ENCODE data around the gene RXFP4. TPM values are rescaled to one million over a fixed set of nuclear protein-coding genes. Genes with fewer than 3 reads are reported as not detected.

RXFP4 gene
- total and polyA plus RNA-seq, 9 of the 15 experiments (the other 6 are each of a cell fraction or from before 2014, with no cell fraction given) = 0.64 TPM; not detected in 8

GRCh38 chr1:155970531-155971167 lies 29.2 kb downstream of the RXFP4 start (continued):
- TF ChIP-seq NR2C2 (CRISPR knock-in tag; IDR thresholded peaks at IDR 0.05) = no peak
- TF ChIP-seq NR2C2 (tag; IDR thresholded peaks at IDR 0.05) = 0 out of 2 replicates have a peak, but pooled peaks have one; percentile 19
- TF ChIP-seq EWSR1 (IDR thresholded peaks at IDR 0.05; ENCODE audit: borderline replicate concordance, low read depth, partially characterized antibody) = no peak
- TF ChIP-seq VEZF1 (CRISPR knock-in tag; IDR thresholded peaks at IDR 0.05) = peak; percentile 51; the same call in 1 of the 2 replicates
- TF ChIP-seq BACH1 (tag; IDR thresholded peaks at IDR 0.05) = no peak
- no peak for TF ChIP-seq TAL1 (IDR thresholded peaks at IDR 0.05)
- TF ChIP-seq NCOA6 (IDR thresholded peaks at IDR 0.05) = no peak
- peak; percentile 23 for TF ChIP-seq CHD1 (IDR thresholded peaks at IDR 0.05; ENCODE audit: low read length)
- no peak for TF ChIP-seq SREBF1 (IDR thresholded peaks at IDR 0.05; ENCODE audit: borderline replicate concordance, low read depth, low read length)
- peak; percentile 77; the same call in 1 of the 2 replicates for TF ChIP-seq NKRF (IDR thresholded peaks at IDR 0.05; ENCODE audit: borderline replicate concordance)
- TF ChIP-seq TARDBP (IDR thresholded peaks at IDR 0.05) = no peak
- no peak for TF ChIP-seq CREB3L1 (IDR thresholded peaks at IDR 0.05; ENCODE audit: borderline replicate concordance, low read depth)
- no peak for TF ChIP-seq SNRNP70 (optimal IDR thresholded peaks at IDR 0.05; ENCODE audit: low read depth, low read length)
- TF ChIP-seq GATAD2B (IDR thresholded peaks at IDR 0.05; ENCODE audit: borderline replicate concordance) = no peak
- 0 out of 2 replicates have a peak, but pooled peaks have one; percentile 41 for TF ChIP-seq NCOA1 (IDR thresholded peaks at IDR 0.05; ENCODE audit: low read depth)
- TF ChIP-seq ZBTB2 (IDR thresholded peaks at IDR 0.05) = no peak
- no peak for TF ChIP-seq FIP1L1 (IDR thresholded peaks at IDR 0.05; ENCODE audit: low read depth, low read length, poor library complexity, severe bottlenecking)
- TF ChIP-seq UBTF (IDR thresholded peaks at IDR 0.05; ENCODE audit: borderline replicate concordance in 1 of 2, low read depth in 2 of 2, low read length in 2 of 2) = peak in 1 of 2 experiments; percentile 73; a peak in 1 of 4 replicates
